ENCODE results near the gene SHOC1. TPM values are rescaled to one million over a fixed set of nuclear protein-coding genes. Genes with fewer than 3 reads are reported as not detected.
A peak's percentile ranks its signal among the peaks of the same experiment; 100 is the strongest.

The SHOC1 gene
- total RNA-seq, 6 experiments from 2014 or later = not detected

- no peak for DNase-seq
- Mint-ChIP-seq H3K9me3 (peaks cover 28% of the 10 kb centered on the region), H3K4me1 (ENCODE audit: low read depth) (peaks cover 11% of the 10 kb centered on the region; the same call in 1 of the 2 replicates), H3K27me3 (ENCODE audit: insufficient read depth) (no peaks in the 10 kb centered on the region), H3K4me3 (no peak overlapping the region), H3K36me3 (ENCODE audit: low read depth) (peaks cover 46% of the 10 kb centered on the region), H3K27ac (peak overlapping the region; percentile 55)
- no peak for TF ChIP-seq CTCF (IDR thresholded peaks at IDR 0.05)
These were observed 42.3 kb downstream of the SHOC1 start for GRCh38 chr9:111752455-111752854.

Other genes with a start within 250 kb of the SHOC1 start
- 10 to 100 TPM; 50.3 to 86.6 (median 82.4) TPM for gene PTGR1, start 195.3 kb downstream of the SHOC1 start, total RNA-seq (2021; fragmentation: NEBNext Ultra II Directional; extraction: Animal tissue kit (Norgen Biotek cat#: 25700))
- 10 to 100 TPM in 4 of 6 experiments, 1 to 10 TPM in 2; 9.6 to 11.5 (median 10.3) TPM for gene DNAJC25, start 163.6 kb downstream of the SHOC1 start, total RNA-seq (2021; fragmentation: NEBNext Ultra II Directional; extraction: Animal tissue kit (Norgen Biotek cat#: 25700))
- gene GNG10, start 133.3 kb downstream of the SHOC1 start, total RNA-seq (2021; fragmentation: NEBNext Ultra II Directional; extraction: Animal tissue kit (Norgen Biotek cat#: 25700)) = 10 to 100 TPM; 60.5 to 72.7 (median 66.0) TPM
- gene UGCG, start 101.9 kb upstream of the SHOC1 start, total RNA-seq (2021; fragmentation: NEBNext Ultra II Directional; extraction: Animal tissue kit (Norgen Biotek cat#: 25700)) = 10 to 100 TPM; 45.5 to 82.3 (median 70.4) TPM

Data from HFFc6 (cell line).